Loucy (cell line): ENCODE measurements around the gene FBXO47.

Source experiments
- EZH2phosphoT487 ChIP-seq: fragments of 200-600 bp; IDR thresholded peaks from 2 replicates; pipeline ENCODE4 v1.6.1; 2018; ENCODE audit warnings: antibody characterized with exemption, mild to moderate bottlenecking, moderate library complexity, borderline replicate concordance
- TF ChIP-seq, protein P1 (sequence below): fragments of 200-600 bp; sonication (generic); conservative IDR thresholded peaks from 2 replicates; pipeline ENCODE4 v1.5.1; 2014; ENCODE audit warnings: mild to moderate bottlenecking, antibody characterized with exemption, low read length

DNA sequence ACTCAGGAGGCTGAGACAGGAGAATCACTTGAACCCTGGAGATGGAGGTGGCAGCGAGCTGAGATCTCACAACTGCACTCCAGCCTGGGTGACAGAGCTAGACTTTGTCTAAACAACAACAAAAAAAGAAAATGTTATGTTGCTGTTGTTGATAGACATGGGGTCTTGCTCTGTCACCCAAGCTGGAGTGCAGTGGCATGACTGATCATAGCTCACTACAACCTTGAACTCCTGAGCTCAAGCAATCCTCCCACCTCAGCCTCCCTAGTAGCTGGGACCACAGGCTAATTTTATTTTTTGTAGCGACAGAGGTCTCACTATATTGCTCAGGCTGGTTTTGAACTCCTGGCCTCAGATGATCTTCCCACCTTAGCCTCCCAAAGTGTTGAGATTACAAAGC lies 20.0 kb downstream of the FBXO47 start:
- TF ChIP-seq, protein P1, sequence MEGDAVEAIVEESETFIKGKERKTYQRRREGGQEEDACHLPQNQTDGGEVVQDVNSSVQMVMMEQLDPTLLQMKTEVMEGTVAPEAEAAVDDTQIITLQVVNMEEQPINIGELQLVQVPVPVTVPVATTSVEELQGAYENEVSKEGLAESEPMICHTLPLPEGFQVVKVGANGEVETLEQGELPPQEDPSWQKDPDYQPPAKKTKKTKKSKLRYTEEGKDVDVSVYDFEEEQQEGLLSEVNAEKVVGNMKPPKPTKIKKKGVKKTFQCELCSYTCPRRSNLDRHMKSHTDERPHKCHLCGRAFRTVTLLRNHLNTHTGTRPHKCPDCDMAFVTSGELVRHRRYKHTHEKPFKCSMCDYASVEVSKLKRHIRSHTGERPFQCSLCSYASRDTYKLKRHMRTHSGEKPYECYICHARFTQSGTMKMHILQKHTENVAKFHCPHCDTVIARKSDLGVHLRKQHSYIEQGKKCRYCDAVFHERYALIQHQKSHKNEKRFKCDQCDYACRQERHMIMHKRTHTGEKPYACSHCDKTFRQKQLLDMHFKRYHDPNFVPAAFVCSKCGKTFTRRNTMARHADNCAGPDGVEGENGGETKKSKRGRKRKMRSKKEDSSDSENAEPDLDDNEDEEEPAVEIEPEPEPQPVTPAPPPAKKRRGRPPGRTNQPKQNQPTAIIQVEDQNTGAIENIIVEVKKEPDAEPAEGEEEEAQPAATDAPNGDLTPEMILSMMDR, result no peak
- no peak for TF ChIP-seq EZH2phosphoT487
